ENCODE data around the gene PDZD2.
"Not testable (repeated sequence)": the region's sequence is repeated elsewhere in the genome, so short reads cannot be mapped to it uniquely, and the experiment has no call there.

PDZD2 gene

DNA sequence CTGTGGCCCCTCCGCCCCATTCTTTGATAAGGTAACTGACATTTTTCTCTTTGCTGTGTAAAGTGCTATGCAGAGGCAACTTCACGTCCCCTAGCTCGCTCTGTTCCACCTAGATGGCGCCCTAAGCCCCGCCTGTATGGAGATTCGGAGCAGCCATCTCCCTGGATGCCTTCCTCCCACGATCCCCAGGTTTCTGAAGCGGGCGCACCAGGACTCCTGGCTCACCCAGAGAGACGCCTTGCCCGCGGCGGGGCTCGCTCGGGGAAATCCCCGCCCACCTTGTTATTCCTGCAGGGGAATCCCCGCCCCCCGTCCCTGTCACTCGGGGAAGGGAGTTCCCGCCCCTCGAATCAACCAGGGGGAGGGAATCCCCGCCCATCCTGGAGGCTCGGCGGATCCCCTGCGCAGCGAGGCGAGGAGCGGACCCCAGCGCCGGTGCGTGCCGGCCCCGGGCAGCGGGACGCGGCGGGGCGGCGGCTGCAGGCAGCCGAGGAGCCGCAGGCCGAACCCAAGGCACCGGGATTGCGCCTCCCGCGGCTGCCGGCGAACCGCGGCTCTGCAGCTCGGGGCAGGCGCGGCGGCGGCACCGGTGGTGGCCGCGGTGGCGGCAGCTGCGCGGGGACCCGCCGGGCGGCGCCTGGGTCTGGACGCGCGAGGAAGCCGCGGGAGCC lies at the start of gene PDZD2:
Gene PDZD2, plus strand, starts transcription at position 384 of the 671 bp plus-strand sequence.
- Mint-ChIP-seq H3K4me1 (ENCODE audit: low read depth) (peaks cover 14% of the 10 kb centered on the region), H3K36me3 (no peaks in the 10 kb centered on the region), H3K27me3 (peaks cover 8% of the 10 kb centered on the region), H3K4me3 (peak within 1 kb of the TSS; percentile 89), H3K27ac (peak within 1 kb of the TSS; percentile 58), H3K9me3 (ENCODE audit: low read depth) (no peaks in the 10 kb centered on the region)

DNA sequence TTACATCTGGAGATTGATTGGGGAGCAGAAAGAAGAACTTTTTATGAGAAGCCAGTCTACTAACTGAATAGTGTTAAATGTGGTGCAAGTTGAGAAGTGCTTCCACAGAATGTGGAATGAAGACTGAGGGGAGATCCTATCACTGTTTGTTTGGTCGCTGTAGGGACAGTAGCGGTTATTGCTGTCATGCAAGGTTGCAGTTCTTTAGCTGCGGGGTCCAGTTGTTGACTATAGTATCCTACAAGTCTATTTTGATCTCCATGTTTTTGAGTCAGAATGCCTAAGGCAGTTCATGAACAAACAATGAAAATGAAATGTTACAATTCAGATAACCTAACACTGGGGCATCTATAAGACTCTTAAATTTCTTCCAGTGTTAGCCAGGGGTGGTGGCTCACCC lies 45.3 kb upstream of the PDZD2 start:
- Mint-ChIP-seq H3K4me1 (ENCODE audit: low read depth) (no peaks in the 10 kb centered on the region), H3K27me3 (peaks cover 4% of the 10 kb centered on the region), H3K27ac (no peak overlapping the region), H3K9me3 (ENCODE audit: low read depth) (no peaks in the 10 kb centered on the region), H3K4me3 (no peak overlapping the region), H3K36me3 (no peaks in the 10 kb centered on the region)

DNA sequence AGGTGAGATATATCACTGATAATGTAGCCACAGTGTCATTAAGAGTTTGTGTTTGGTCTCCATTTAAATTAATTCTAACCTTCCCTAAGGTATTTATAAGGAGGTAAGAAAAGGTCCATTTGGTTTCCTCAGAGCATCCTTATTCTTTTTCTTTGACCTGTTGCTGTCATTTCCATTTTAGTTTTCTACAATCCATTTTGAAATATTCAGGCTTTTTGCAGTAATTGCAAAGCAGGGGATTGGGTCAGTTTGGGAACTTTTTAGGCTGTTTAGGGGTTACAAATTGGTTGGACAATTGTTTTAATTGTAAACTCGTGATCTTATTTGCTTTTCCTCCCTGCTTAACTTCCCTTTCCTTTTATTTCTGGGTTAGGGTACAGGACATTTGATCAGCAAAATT lies 42.6 kb upstream of the PDZD2 start:
- no peak overlapping the region for H3K27ac Mint-ChIP-seq
- H3K4me1 Mint-ChIP-seq (ENCODE audit: low read depth) = no peaks in the 10 kb centered on the region
- no peak overlapping the region for H3K4me3 Mint-ChIP-seq
- H3K27me3 Mint-ChIP-seq = peaks cover 4% of the 10 kb centered on the region
- no peaks in the 10 kb centered on the region for H3K9me3 Mint-ChIP-seq (ENCODE audit: low read depth)
- no peaks in the 10 kb centered on the region for H3K36me3 Mint-ChIP-seq

DNA sequence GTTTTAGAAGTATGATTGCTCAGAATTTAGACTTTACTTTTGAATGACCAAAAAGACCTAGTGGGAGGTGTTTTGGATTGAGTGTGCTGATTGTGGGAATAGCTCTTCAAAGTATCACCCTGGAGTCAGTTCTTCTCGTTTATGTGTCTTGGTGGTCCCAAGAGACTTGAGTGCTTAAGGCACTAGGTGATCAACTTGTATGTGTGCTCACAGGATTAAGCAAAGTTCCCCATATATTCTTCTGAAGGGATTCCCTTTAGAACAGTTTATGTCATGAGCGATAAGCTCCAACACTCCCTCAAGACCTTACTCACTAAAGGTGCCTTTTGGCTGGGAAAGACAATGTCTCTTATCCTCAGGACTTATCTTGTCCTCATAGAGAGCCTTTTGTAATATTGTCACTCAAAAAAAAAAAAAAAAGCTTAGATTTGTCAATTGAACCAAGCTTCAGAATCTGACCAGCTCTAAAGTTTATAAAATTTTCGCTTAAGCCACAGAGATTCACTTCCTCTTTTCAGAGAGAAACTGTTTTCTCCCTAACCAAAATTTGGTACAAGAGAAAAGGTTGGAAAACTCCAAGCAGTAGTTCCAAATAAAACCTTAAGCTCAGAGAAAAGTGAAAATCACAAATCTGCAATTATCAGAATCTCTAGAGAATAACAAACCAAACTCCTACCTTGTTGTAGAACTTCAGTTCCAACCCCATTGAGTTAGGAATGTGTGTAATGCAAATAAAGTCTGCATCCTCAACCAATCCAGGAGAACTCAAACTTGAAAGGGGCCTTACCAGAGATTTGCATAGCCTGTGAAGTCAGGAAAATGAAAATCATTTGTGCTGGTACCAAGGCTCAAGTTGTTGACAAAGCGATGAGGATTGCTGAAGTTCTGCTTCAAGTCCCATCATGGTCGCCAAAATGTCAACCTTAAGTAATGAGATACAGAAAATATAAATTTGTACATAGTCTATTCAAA lies 40.0 kb upstream of the PDZD2 start:
- peaks cover 4% of the 10 kb centered on the region for H3K27me3 Mint-ChIP-seq
- no peak overlapping the region for H3K4me3 Mint-ChIP-seq
- H3K27ac Mint-ChIP-seq = no peak overlapping the region
- no peaks in the 10 kb centered on the region for H3K9me3 Mint-ChIP-seq (ENCODE audit: low read depth)
- no peaks in the 10 kb centered on the region for H3K4me1 Mint-ChIP-seq (ENCODE audit: low read depth)
- H3K36me3 Mint-ChIP-seq = no peaks in the 10 kb centered on the region

DNA sequence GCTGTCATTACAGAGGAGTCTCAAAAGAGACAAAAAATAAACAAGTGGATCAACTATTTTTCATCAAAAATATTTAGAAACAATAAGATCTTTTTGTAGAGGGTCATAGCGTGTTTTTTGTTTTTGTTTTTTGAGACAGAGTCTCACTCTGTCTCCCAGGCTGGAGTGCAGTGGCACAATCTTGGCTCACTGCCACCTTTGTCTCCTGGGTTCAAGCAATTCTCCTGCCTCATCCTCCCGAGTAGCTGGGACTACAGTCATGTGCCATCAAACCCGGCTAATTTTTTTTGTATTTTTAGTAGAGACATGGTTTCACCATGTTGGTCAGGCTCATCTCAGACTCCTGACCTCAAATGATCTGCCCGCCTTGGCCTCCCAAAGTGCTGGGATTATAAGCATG lies 36.6 kb upstream of the PDZD2 start:
- H3K9me3 Mint-ChIP-seq (ENCODE audit: low read depth); H3K36me3 Mint-ChIP-seq; H3K4me1 Mint-ChIP-seq (ENCODE audit: low read depth); H3K4me3 Mint-ChIP-seq; H3K27ac Mint-ChIP-seq; H3K27me3 Mint-ChIP-seq: not testable (repeated sequence)

DNA sequence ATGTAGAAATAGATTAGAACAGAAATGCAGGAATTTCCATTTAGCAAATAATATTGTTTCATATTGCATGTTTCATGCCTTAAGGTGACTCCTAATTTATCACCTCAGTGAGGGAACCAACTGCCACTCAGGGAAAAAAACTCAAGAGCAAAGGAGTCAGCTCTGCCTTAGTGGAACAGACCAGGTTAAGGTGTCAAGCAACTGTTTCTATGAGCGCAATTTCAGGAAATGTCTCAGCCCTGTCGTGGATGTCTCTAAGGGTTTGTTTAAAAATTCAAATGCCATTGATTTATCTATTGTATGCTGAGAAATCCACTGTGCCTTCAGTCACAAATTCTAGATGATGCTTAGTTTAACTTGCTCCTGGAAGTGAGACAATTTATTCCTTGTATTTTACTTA lies 34.7 kb upstream of the PDZD2 start:
- H3K4me3 Mint-ChIP-seq = no peak overlapping the region
- H3K27ac Mint-ChIP-seq = no peak overlapping the region
- H3K9me3 Mint-ChIP-seq (ENCODE audit: low read depth) = no peaks in the 10 kb centered on the region
- H3K4me1 Mint-ChIP-seq (ENCODE audit: low read depth) = no peaks in the 10 kb centered on the region
- H3K27me3 Mint-ChIP-seq = peaks cover 3% of the 10 kb centered on the region
- no peaks in the 10 kb centered on the region for H3K36me3 Mint-ChIP-seq

DNA sequence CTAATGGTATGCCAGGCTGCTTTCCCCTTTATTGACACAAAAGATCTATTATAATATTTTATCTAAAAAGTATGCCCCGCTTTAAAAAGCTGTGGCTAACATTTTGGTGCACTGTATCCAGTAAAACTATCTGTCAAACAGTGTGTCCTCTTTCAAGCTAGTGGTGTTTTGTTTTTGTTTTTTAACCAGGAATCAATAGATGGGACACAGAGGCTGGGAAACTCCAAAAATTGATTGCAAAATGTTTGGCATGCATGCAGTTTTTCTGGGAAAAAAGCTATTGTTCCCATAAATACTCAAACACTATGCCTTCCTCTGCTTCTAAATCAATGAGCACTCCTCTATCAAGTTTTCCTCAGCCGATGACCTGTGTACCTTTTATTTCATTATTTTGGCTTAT lies 34.3 kb upstream of the PDZD2 start:
- no peak overlapping the region for H3K4me3 Mint-ChIP-seq
- no peaks in the 10 kb centered on the region for H3K4me1 Mint-ChIP-seq (ENCODE audit: low read depth)
- H3K27ac Mint-ChIP-seq = no peak overlapping the region
- H3K27me3 Mint-ChIP-seq = peaks cover 3% of the 10 kb centered on the region
- no peaks in the 10 kb centered on the region for H3K36me3 Mint-ChIP-seq
- no peaks in the 10 kb centered on the region for H3K9me3 Mint-ChIP-seq (ENCODE audit: low read depth)

DNA sequence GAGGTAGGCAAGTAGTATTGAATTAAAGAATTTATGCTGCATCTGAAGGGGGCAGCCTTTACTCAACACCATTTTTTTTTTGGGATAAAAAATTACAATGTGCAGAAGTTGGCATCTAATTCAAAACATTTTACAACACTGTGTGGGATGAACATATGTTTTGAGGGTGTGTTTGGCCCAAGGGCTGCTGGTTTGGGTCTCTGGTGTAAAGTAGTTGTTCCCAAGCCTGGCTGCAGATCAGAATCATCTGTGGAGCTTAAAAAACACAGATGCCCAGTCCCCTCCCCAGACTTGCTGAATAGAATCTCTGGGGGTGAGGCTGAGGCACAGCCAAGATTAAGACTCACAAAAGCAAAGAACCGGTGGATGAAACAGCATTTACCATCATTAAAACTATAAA lies 33.0 kb upstream of the PDZD2 start:
- Mint-ChIP-seq H3K4me1 (ENCODE audit: low read depth) (no peaks in the 10 kb centered on the region), H3K27ac (no peak overlapping the region), H3K27me3 (peaks cover 3% of the 10 kb centered on the region), H3K9me3 (ENCODE audit: low read depth) (no peaks in the 10 kb centered on the region), H3K4me3 (no peak overlapping the region), H3K36me3 (no peaks in the 10 kb centered on the region)

DNA sequence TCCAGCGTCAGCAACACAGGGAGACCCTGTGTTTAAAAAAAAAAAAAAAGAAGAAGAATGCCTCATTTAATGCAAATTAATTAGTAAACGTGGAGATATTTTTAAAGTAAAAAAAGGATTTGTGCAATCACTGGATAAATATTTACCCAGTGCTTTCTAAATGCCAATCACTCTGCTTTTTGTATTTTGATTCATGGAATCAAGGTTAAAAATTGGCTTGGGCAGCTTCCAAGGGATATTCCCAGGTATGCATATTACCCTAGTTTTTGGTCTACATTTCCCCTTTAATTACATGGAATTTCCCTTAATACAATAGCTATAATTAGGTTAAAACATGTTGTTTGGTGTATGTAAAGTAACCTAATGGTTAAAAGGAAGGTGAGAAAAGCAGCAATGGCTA lies 31.4 kb upstream of the PDZD2 start:
- H3K4me3 Mint-ChIP-seq = no peak overlapping the region

DNA sequence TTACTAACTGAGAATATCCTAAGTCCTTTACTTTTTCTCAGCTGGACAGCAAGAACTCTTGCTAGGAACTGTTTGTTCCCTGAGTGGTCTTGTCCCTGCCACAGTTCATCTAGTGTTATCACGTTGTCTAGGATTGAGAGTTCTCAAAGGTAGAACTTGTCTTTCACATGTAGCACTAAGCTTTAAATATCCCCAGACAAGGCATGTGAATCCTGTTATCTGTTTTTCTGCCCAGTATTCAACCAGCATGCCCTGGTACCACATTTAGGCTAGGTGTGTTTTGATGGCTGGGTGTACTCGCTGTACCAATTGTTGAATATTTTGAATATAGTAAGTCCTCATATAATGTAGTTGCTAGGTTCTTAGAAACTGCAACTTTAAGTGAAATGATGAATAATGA lies 27.9 kb upstream of the PDZD2 start:
- H3K9me3 Mint-ChIP-seq (ENCODE audit: low read depth) = no peaks in the 10 kb centered on the region
- no peak overlapping the region for H3K27ac Mint-ChIP-seq
- H3K36me3 Mint-ChIP-seq = no peaks in the 10 kb centered on the region
- no peaks in the 10 kb centered on the region for H3K4me1 Mint-ChIP-seq (ENCODE audit: low read depth)
- H3K27me3 Mint-ChIP-seq = peaks cover 5% of the 10 kb centered on the region
- no peak overlapping the region for H3K4me3 Mint-ChIP-seq

More for the DNA sequence above, 31.4 kb upstream of the PDZD2 start:
- H3K36me3 Mint-ChIP-seq = no peaks in the 10 kb centered on the region
- H3K27ac Mint-ChIP-seq = no peak overlapping the region
- no peaks in the 10 kb centered on the region for H3K9me3 Mint-ChIP-seq (ENCODE audit: low read depth)
- no peaks in the 10 kb centered on the region for H3K4me1 Mint-ChIP-seq (ENCODE audit: low read depth)
- no peaks in the 10 kb centered on the region for H3K27me3 Mint-ChIP-seq

DNA sequence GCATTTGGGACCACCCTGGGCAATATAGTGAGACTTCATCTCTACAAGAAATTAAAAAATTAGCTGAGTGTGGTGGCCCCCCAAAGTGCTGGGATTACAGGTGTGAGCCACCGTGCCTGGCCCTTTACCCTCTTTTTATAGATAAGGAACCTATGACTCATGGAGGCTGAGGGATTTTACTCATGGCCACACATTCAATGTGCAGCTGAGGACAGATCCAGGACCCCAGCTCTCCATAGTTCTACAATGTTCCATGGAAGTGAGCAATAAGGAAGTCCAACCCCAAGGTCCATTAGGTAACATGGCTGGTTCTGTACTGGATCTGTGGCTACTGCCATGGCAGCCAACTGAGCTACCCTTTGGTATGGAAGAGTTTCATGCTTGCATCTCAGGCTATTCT lies 25.3 kb upstream of the PDZD2 start:
- no peak overlapping the region for H3K4me3 Mint-ChIP-seq
- peaks cover 3% of the 10 kb centered on the region for H3K4me1 Mint-ChIP-seq (ENCODE audit: low read depth)
- H3K27ac Mint-ChIP-seq = no peak overlapping the region
- peaks cover 8% of the 10 kb centered on the region for H3K27me3 Mint-ChIP-seq
- H3K9me3 Mint-ChIP-seq (ENCODE audit: low read depth) = no peaks in the 10 kb centered on the region
- peaks cover 2% of the 10 kb centered on the region for H3K36me3 Mint-ChIP-seq

DNA sequence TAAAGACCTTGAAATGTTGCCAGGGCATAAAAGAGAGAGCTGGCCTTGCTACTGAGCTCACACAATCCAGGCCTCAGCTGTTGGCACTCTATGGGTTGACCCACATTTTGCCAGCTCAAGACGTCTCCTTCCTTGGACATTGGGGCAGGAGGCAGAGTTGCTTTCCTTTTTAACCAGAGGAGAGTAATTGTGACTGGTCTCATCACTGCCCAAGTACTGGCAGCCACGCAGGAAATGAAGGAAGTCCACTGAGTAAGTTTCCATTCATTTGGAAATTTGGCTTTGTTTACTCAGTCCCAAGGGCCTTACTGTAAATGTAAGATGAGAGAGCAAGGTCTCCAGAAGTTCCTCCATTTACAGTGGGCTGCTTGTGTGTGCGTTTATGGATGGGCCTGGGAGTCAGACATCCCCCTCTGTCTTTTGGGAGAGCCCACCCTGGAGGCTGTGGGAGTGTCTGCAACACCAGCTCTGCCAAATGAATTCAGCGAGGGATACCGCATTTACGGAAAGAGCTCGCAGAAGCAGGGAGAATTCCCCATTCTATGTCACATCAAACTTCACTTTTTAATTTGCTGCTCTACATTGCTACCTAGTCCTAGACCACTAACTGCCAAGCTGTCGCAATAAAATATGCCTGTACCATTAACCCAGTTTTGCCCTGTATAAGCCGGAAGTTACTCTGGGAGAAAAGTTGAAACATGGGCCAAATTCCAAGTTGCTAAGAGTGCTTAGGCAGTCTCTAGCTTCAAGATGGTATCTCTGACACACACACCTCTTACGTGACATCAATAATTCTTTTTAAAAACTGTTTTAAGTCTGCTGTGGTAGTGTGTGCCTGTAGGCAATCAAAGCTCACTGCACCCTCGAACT lies 24.5 kb upstream of the PDZD2 start:
- Mint-ChIP-seq H3K4me1 (ENCODE audit: low read depth) (peaks cover 5% of the 10 kb centered on the region), H3K9me3 (ENCODE audit: low read depth) (no peaks in the 10 kb centered on the region), H3K27me3 (peaks cover 8% of the 10 kb centered on the region)

DNA sequence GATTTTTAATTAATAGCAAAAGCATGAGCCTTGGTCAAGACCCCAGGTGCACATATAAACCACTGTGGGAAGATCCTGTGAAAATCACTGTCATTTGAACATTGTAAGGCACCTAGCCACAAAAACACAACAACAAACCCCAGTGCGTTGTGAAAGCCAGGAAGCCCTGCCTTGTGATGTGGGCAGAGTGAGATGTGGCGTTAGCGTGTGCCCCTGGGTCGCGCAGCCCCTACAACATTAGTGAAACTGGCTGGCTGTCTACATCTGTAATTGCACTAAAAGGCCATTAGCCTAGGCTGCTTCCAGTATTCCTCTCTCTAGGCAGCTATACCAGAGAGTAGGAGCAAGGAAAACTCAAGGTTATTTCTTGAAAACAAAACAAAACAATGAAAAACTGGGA lies 21.1 kb upstream of the PDZD2 start:
- H3K36me3 Mint-ChIP-seq = peaks cover 2% of the 10 kb centered on the region
- H3K27ac Mint-ChIP-seq = no peak overlapping the region
- peaks cover 5% of the 10 kb centered on the region for H3K4me1 Mint-ChIP-seq (ENCODE audit: low read depth)
- H3K27me3 Mint-ChIP-seq = peaks cover 8% of the 10 kb centered on the region
- no peaks in the 10 kb centered on the region for H3K9me3 Mint-ChIP-seq (ENCODE audit: low read depth)
- H3K4me3 Mint-ChIP-seq = no peak overlapping the region

More for the DNA sequence above, 24.5 kb upstream of the PDZD2 start:
- Mint-ChIP-seq H3K27ac (no peak overlapping the region), H3K4me3 (no peak overlapping the region), H3K36me3 (peaks cover 2% of the 10 kb centered on the region)

DNA sequence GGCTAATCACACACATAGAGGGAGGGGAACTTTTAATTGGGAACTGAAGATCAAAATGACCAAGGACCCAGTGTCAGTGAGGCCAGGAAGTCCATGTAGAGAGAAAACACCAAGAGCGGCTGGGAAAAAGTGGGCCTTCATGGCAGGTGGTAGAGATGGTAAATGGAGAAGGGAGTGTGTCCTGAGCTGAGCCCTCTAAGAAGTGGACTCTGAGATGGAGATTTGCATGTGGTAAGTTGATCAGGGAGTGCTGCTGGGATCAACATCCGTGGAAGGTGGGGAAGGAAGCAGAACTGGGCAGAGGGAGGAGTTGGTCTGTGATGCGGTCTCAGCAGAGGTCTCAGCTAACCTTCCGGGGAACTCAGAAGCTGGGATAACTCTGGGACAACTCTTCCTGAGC lies 18.9 kb upstream of the PDZD2 start:
- H3K4me1 Mint-ChIP-seq (ENCODE audit: low read depth) = peaks cover 5% of the 10 kb centered on the region
- H3K27me3 Mint-ChIP-seq = peaks cover 8% of the 10 kb centered on the region
- H3K27ac Mint-ChIP-seq = no peak overlapping the region
- peaks cover 2% of the 10 kb centered on the region for H3K36me3 Mint-ChIP-seq
- H3K4me3 Mint-ChIP-seq = no peak overlapping the region
- H3K9me3 Mint-ChIP-seq (ENCODE audit: low read depth) = no peaks in the 10 kb centered on the region

DNA sequence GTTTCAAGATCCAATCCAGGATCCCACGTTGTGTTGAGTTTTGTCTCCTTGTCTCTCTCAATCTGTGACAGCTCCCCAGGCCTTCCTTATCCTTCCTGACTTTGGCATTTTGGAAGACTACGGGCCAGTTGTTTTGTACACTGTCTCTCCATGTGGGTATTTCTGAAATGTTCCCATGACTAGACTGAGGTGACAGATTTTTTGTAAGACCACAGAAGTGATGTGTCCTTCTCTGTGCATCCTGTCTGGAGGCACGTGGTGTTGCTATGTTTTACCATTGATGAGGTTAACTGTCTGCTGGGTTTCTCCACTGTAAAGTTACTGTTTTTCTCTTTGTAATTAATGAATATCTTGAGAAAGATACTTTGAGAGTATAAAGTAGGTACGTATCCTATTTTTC lies 15.7 kb upstream of the PDZD2 start:
- Mint-ChIP-seq H3K27ac (no peak overlapping the region), H3K4me1 (ENCODE audit: low read depth) (peaks cover 3% of the 10 kb centered on the region), H3K36me3 (no peaks in the 10 kb centered on the region), H3K4me3 (no peak overlapping the region), H3K27me3 (peaks cover 2% of the 10 kb centered on the region), H3K9me3 (ENCODE audit: low read depth) (no peaks in the 10 kb centered on the region)
